CD4-positive, alpha-beta memory T cell (primary cell): ENCODE results near the gene ADCY5. TPM values are rescaled to one million over a fixed set of nuclear protein-coding genes. Genes with fewer than 3 reads are reported as not detected.
"Not testable (repeated sequence)": the region's sequence is repeated elsewhere in the genome, so short reads cannot be mapped to it uniquely, and the experiment has no call there.

Experiments used
- CTCF ChIA-PET: fragments of 350-600 bp; sonication (Branson Sonifier 250); formaldehyde crosslinking; loops from one replicate; lab custom pipeline; 2021; ENCODE audit warnings: inconsistent platforms; ENCODE audit not compliant: partially characterized antibody; lab: Charles Lee
- POLR2A ChIA-PET: fragments of 350-600 bp; sonication (Branson Sonifier 250); formaldehyde crosslinking; loops from one replicate; lab custom pipeline; 2021; ENCODE audit not compliant: partially characterized antibody; lab: Charles Lee
- DNase-seq, 5 donors: peaks; one replicate each; pipeline versions ENCODE4 v3.0.0 to v3.0.0-alpha.2; 2020 to 2022; ENCODE audit warnings: mixed read lengths in 1 of 5
- H3K27ac ChIP-seq: one replicate; pipeline ENCODE4 v1.7.0; 2013; ENCODE audit warnings: low read depth, low read length
- H3K27me3 ChIP-seq: 2 replicates; pipeline ENCODE4 v1.7.0; 2013; ENCODE audit warnings: mild to moderate bottlenecking, low read length, moderate library complexity; ENCODE audit not compliant: insufficient read depth
- H3K36me3 ChIP-seq: 2 replicates; pipeline ENCODE4 v1.7.0; 2013; ENCODE audit warnings: mild to moderate bottlenecking, low read length, moderate library complexity; ENCODE audit not compliant: insufficient read depth
- H3K4me1 ChIP-seq: 2 replicates; pipeline ENCODE4 v1.7.0; 2013; ENCODE audit warnings: mild to moderate bottlenecking, low read length, moderate library complexity; ENCODE audit not compliant: insufficient read depth
- H3K4me3 ChIP-seq, 2 donors: one replicate each; pipeline ENCODE4 v1.7.0; 2013; ENCODE audit warnings: low read length in 2 of 2, mild to moderate bottlenecking in 1 of 2
- H3K9me3 ChIP-seq, 2 donors: one replicate each; pipeline ENCODE4 v1.7.0; 2013; ENCODE audit warnings: low read length in 2 of 2, control low read depth in 1 of 2; ENCODE audit not compliant: control insufficient read depth in 1 of 2
- H3K27ac Mint-ChIP-seq, 7 donors: one replicate each; pipeline ENCODE4 v1.8.0; 2020 to 2021; ENCODE audit warnings: mixed read lengths in 7 of 7, mild to moderate bottlenecking in 6 of 7, inconsistent platforms in 3 of 7, moderate library complexity in 3 of 7
- H3K27me3 Mint-ChIP-seq, 2 donors: one replicate each; pipeline ENCODE4 v1.8.0; 2020 to 2021; ENCODE audit warnings: mixed read lengths in 2 of 2
- H3K36me3 Mint-ChIP-seq, 2 donors: one replicate each; pipeline ENCODE4 v1.8.0; 2020 to 2021; ENCODE audit warnings: mixed read lengths in 2 of 2, inconsistent platforms in 1 of 2, mild to moderate bottlenecking in 1 of 2
- H3K4me1 Mint-ChIP-seq, 4 donors: one replicate each; pipeline ENCODE4 v1.8.0; 2020 to 2021; ENCODE audit warnings: mixed read lengths in 4 of 4, mild to moderate bottlenecking in 1 of 4
- H3K4me3 Mint-ChIP-seq, 8 donors: one replicate each; pipeline ENCODE4 v1.8.0; 2020 to 2021; ENCODE audit warnings: mixed read lengths in 8 of 8, mild to moderate bottlenecking in 7 of 8, moderate library complexity in 6 of 8, inconsistent platforms in 3 of 8
- H3K9me3 Mint-ChIP-seq, 8 donors: one replicate each; pipeline ENCODE4 v1.8.0; 2020 to 2021; ENCODE audit warnings: mixed read lengths in 8 of 8, mild to moderate bottlenecking in 5 of 8, inconsistent platforms in 3 of 8, moderate library complexity in 1 of 8
- intact Hi-C: fragments of 100-400 bp; cut with micrococcal nuclease; formaldehyde crosslinking; loops from one replicate; pipeline ENCODE4 v1.15.1; 2023
- polyA plus RNA-seq, 2 donors: library from polyadenylated mRNA; unstranded; fragments of 300-500 nt; fragmentation: Illumina TruSeq; gene quantifications; one replicate each; pipeline ENCODE4 v1.2.3, GENCODE V29; 2021
- total RNA-seq, 2 experiments: library from RNA; stranded (reverse); gene quantifications; one replicate each; pipeline ENCODE4 v1.2.3, GENCODE V29; 2021

Gene ADCY5
- total and polyA plus RNA-seq, 4 experiments from 2014 or later: 0.11 TPM; not detected in 3

DNA sequence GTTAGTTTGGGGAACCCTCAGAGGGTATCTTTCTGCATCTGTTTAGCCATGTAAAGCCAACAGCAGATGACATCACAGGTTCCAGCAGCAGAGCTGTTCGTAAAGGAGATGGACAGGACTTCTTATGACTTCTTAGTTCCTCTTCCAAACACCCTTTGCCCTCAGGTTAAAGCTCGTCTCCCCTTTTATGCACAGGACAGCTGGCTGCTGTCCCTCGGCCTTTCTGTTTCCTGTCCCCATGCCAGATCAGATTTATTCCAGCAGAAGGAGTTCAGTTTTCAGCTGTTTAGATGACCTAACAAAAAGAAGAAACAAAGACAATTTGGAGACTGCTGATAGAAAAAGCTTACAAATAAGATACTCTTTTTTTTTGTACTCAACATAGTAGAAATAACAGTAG lies 202.0 kb downstream of the ADCY5 start:
- Histone ChIP-seq H3K9me3 (no peaks in the 10 kb centered on the region), H3K36me3 (peaks cover 12% of the 10 kb centered on the region), H3K4me3 (no peak overlapping the region), H3K27ac (no peak overlapping the region), H3K27me3 (no peaks in the 10 kb centered on the region), H3K4me1 (no peaks in the 10 kb centered on the region)
- no peak for DNase-seq
- ChIA-PET CTCF (no interaction called here), POLR2A (no interaction called here)
- Mint-ChIP-seq H3K4me1 (peaks cover 8 to 19% (median 10%) of the 10 kb centered on the region in 4 donors), H3K9me3 (no peaks in the 10 kb centered on the region), H3K27me3 (no peaks in the 10 kb centered on the region), H3K36me3 (peaks cover 51 to 59% of the 10 kb centered on the region in 2 donors), H3K4me3 (no peak overlapping the region), H3K27ac (peak overlapping the region in 1 of 7 donors; percentile 24)
- intact Hi-C loops: no loop called here

DNA sequence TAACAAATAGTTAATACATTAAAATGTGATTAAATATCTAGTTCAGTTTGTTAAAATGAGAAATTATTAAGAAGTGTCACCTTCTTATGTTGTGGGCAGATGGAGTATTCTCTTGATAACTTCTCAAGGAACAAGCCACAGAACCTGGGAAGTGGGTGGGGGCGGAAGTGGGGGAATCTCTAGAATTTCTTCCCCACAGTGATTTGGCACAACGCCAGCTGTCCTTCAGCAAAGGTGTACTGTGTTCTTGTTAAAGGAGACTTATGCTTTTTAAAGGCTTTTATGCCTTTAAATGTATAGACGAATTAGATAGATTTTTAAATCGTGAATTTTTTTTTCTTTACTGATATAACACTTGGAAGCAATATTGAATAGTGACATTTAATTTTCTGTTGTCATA lies 204.8 kb downstream of the ADCY5 start:
- Histone ChIP-seq H3K9me3 (no peaks in the 10 kb centered on the region), H3K4me1 (no peaks in the 10 kb centered on the region), H3K27ac (no peak overlapping the region), H3K4me3 (no peak overlapping the region), H3K27me3 (no peaks in the 10 kb centered on the region), H3K36me3 (peaks cover 12% of the 10 kb centered on the region)
- H3K9me3 Mint-ChIP-seq: peaks cover 0 to 3% (median 0%) of the 10 kb centered on the region in 8 donors
- H3K27me3 Mint-ChIP-seq: no peaks in the 10 kb centered on the region
- peak overlapping the region in 1 of 8 donors; percentile 17 for H3K4me3 Mint-ChIP-seq
- ChIA-PET POLR2A (no interaction called here), CTCF (no interaction called here)
- intact Hi-C loops: no loop called here
- H3K27ac Mint-ChIP-seq: peak overlapping the region in 2 of 7 donors; percentile 5 to 12
- DNase-seq: peak in 4 of 5 donors; percentile 4 to 23 (median 12)
- H3K4me1 Mint-ChIP-seq: peaks cover 16 to 29% (median 22%) of the 10 kb centered on the region in 4 donors
- peaks cover 66 to 67% of the 10 kb centered on the region in 2 donors for H3K36me3 Mint-ChIP-seq

DNA sequence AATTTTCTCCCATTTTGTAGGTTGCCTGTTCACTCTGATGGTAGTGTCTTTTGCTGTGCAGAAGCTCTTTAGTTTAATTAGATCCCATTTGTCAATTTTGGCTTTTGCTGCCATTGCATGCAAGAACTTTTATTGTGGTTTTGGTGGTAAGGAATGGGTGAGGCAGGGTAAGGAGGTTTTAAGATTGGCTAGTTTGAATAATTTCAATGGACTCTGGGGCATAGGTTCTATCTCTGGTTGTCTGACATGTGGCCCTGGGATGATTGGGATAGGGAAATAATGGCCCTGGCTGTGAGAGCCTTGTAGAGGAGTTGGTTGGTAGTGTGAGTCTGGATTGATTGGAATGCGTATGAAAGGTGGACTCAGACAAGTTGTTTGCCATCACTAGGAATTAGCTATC lies 209.1 kb downstream of the ADCY5 start:
- Mint-ChIP-seq H3K27me3 (no peaks in the 10 kb centered on the region), H3K4me3 (no peak overlapping the region), H3K9me3 (peaks cover 0 to 3% (median 0%) of the 10 kb centered on the region in 8 donors), H3K36me3 (peaks cover 51 to 52% of the 10 kb centered on the region in 2 donors), H3K4me1 (peaks cover 19 to 47% (median 33%) of the 10 kb centered on the region in 4 donors), H3K27ac (peak overlapping the region in 5 of 7 donors; percentile 14 to 44 (median 23))
- ChIA-PET CTCF (no interaction called here), POLR2A (no interaction called here)
- no peak overlapping the region for H3K27ac ChIP-seq
- intact Hi-C loops: no loop called here
- H3K4me3 ChIP-seq: no peak overlapping the region
- no peak for DNase-seq
- H3K9me3 ChIP-seq: no peaks in the 10 kb centered on the region
- no peaks in the 10 kb centered on the region for H3K36me3 ChIP-seq
- H3K4me1 ChIP-seq: no peaks in the 10 kb centered on the region
- no peaks in the 10 kb centered on the region for H3K27me3 ChIP-seq

DNA sequence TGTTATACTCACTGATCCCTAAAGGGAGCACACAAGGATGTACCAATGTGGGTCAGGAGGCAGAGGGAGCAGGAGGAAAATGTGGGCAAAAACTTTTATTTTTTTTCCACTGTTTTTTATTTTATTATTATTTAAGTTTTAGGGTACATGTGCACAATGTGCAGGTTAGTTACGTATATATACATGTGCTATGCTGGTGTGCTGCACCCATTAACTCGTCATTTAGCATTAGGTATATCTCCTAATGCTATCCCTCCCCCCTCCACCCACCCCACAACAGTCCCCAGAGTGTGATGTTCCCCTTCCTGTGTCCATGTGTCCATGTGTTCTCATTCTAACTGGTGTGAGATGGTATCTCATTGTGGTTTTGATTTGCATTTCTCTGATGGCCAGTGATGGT lies 209.7 kb downstream of the ADCY5 start:
- H3K9me3 Mint-ChIP-seq, DNase-seq, H3K27ac ChIP-seq, H3K4me3 ChIP-seq, H3K27me3 Mint-ChIP-seq, H3K27me3 ChIP-seq, CTCF ChIA-PET, H3K9me3 ChIP-seq, H3K4me3 Mint-ChIP-seq, H3K4me1 ChIP-seq, POLR2A ChIA-PET, H3K36me3 ChIP-seq, intact Hi-C loops: not testable (repeated sequence)
- peak overlapping the region in 1 of 7 donors; percentile 54 for H3K27ac Mint-ChIP-seq
- peaks cover 48 to 49% of the 10 kb centered on the region in 2 donors for H3K36me3 Mint-ChIP-seq
- peaks cover 19 to 41% (median 33%) of the 10 kb centered on the region in 4 donors for H3K4me1 Mint-ChIP-seq

DNA sequence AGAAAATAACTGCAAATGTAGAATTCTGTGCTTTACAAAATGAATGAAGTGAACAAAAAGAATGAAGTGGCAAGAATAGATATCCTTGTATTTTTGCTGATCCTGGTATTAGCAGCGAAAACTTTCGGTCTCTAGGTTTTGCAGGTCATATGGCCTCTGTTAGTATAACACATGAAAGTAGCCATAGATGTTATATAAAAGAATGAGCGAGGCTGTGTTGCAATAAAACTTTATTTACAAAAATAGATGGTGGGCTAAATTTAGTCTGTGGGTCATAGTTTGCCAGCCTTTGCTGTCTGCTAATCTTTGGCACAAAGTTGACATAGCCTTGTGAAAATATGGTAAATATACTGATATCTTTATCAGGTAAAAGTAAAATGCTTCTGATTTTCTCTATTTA lies 212.0 kb downstream of the ADCY5 start:
- H3K4me3 ChIP-seq: no peak overlapping the region
- CTCF ChIA-PET: no interaction called here
- H3K27me3 ChIP-seq: no peaks in the 10 kb centered on the region
- H3K36me3 Mint-ChIP-seq: peaks cover 50 to 52% of the 10 kb centered on the region in 2 donors
- H3K27ac Mint-ChIP-seq: no peak overlapping the region
- POLR2A ChIA-PET: no interaction called here
- no peak for DNase-seq
- H3K4me1 Mint-ChIP-seq: peaks cover 11 to 29% (median 24%) of the 10 kb centered on the region in 4 donors
- no peaks in the 10 kb centered on the region for H3K27me3 Mint-ChIP-seq
- no peaks in the 10 kb centered on the region for H3K9me3 ChIP-seq
- H3K27ac ChIP-seq: no peak overlapping the region
- no peak overlapping the region for H3K4me3 Mint-ChIP-seq
- no peaks in the 10 kb centered on the region for H3K36me3 ChIP-seq
- H3K9me3 Mint-ChIP-seq: peaks cover 0 to 3% (median 0%) of the 10 kb centered on the region in 8 donors
- no peaks in the 10 kb centered on the region for H3K4me1 ChIP-seq
- intact Hi-C loops: no loop called here

Other genes with a start within 250 kb of the ADCY5 start
- gene SEC22A, start 247.1 kb downstream of the ADCY5 start, total RNA-seq: 10 to 100 TPM; 19.4 to 23.2 TPM
- gene SEC22A, start 247.1 kb downstream of the ADCY5 start, polyA plus RNA-seq: 10 to 100 TPM; 21.8 to 26.5 TPM
- gene HACD2, start 136.0 kb upstream of the ADCY5 start, total RNA-seq: 10 to 100 TPM; 26.0 to 29.5 TPM
- 10 to 100 TPM; 27.0 to 38.0 TPM for gene HACD2, start 136.0 kb upstream of the ADCY5 start, polyA plus RNA-seq